Mucosa of descending colon (tissue), 3 donors: Measurements from ENCODE around the gene DMRTA2. TPM values are rescaled to one million over a fixed set of nuclear protein-coding genes. Genes with fewer than 3 reads are reported as not detected.

Source experiments
- ATAC-seq: fragments of 200-7000 bp; cut with Tn5 transposase; one replicate; pipeline ENCODE4 v1.9.1; 2020; ENCODE audit warnings: mild to moderate bottlenecking, moderate library complexity
- DNase-seq, 3 donors: peaks; one replicate each; pipeline ENCODE4 v3.0.0-alpha.2; 2020
- H3K36me3 ChIP-seq: fragments of 200-600 bp; one replicate; pipeline ENCODE4 v1.8.0; 2021; ENCODE audit warnings: low read depth, mild to moderate bottlenecking
- H3K4me1 ChIP-seq: fragments of 200-600 bp; one replicate; pipeline ENCODE4 v1.8.0; 2021; ENCODE audit warnings: low read depth, mild to moderate bottlenecking
- H3K4me3 ChIP-seq: fragments of 200-600 bp; one replicate; pipeline ENCODE4 v1.8.0; 2021; ENCODE audit warnings: mild to moderate bottlenecking
- H3K9me3 ChIP-seq: fragments of 200-600 bp; one replicate; pipeline ENCODE4 v1.8.0; 2021; ENCODE audit warnings: mild to moderate bottlenecking
- intact Hi-C, 2 donors: fragments of 100-400 bp; cut with DNase I in 1 of 2; cut with micrococcal nuclease in 1 of 2; formaldehyde crosslinking; loops; one replicate each; pipeline versions ENCODE4 v1.11.0 to v1.11.1; 2022; cut with DNase I, micrococcal nuclease
- total RNA-seq, 3 donors: library from RNA; stranded (reverse); fragmentation: NEBNext Ultra II Directional in 2 of 3; extraction: Animal tissue kit (Norgen Biotek cat#: 25700) in 2 of 3; gene quantifications; one replicate each; pipeline versions ENCODE4 v1.2.1 to v1.2.4, GENCODE V29; 2021 to 2023
- TF ChIP-seq, protein P1 (sequence below): fragments of 200-600 bp; IDR thresholded peaks from one replicate; pipeline ENCODE4 v1.8.0; 2022; ENCODE audit warnings: antibody characterized with exemption, mild to moderate bottlenecking
- donor health status: DM: no; HTN: no; CAD: no; lungs with moderate emphysema.
- donor health status: DM: no; HTN: no; CAD: no.
- donor health status: DM: no; HTN: yes; CAD: no.

DMRTA2 gene
- total RNA-seq, 3 donors from 2014 or later, result not detected

DNA sequence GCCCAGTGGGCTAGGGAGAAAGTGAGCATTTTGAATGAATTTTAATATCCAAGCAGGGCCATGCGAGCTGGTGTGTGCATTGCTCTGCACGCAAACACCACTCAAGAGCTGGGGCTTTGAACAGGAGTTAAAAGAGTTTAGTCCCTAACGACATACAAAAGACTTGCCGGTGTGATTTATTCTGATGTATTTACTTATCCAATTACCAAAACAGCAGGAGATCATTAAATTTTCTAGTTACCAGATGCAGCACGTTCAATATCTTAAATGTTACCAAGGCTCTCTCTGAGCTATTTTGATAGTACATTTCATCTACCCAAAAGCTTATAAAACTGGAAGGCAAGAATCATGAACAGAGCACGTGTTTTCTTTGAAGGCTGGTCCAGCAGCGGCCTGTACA is 30.0 kb upstream of the DMRTA2 start:
- Histone ChIP-seq H3K4me1 (no peaks in the 10 kb centered on the region), H3K9me3 (no peaks in the 10 kb centered on the region), H3K4me3 (no peak overlapping the region), H3K36me3 (no peaks in the 10 kb centered on the region)
- TF ChIP-seq, protein P1, sequence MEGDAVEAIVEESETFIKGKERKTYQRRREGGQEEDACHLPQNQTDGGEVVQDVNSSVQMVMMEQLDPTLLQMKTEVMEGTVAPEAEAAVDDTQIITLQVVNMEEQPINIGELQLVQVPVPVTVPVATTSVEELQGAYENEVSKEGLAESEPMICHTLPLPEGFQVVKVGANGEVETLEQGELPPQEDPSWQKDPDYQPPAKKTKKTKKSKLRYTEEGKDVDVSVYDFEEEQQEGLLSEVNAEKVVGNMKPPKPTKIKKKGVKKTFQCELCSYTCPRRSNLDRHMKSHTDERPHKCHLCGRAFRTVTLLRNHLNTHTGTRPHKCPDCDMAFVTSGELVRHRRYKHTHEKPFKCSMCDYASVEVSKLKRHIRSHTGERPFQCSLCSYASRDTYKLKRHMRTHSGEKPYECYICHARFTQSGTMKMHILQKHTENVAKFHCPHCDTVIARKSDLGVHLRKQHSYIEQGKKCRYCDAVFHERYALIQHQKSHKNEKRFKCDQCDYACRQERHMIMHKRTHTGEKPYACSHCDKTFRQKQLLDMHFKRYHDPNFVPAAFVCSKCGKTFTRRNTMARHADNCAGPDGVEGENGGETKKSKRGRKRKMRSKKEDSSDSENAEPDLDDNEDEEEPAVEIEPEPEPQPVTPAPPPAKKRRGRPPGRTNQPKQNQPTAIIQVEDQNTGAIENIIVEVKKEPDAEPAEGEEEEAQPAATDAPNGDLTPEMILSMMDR, result no peak
- intact Hi-C loops, result no loop called here
- ATAC-seq, result no peak
- no peak for DNase-seq

DNA sequence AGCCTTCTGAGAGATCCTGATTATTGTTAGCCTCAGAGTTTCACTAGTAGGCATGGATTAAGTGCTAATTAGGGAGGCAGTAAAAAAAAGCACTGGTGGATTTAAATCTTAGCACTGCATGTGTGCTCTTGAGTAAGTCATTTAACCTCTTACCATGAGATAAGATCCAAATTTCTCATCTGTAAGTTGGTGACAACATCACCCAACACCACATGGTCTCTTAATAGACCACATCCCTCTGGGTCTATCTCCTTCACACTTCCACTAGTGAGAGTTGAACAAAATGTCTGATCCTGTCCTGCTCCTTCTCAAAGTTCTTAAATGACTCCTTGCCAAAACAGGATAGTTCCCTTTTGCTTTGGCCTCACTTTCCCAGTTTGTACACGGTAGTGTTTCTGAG is 29.5 kb upstream of the DMRTA2 start:
- Histone ChIP-seq H3K36me3 (no peaks in the 10 kb centered on the region), H3K4me3 (no peak overlapping the region), H3K4me1 (no peaks in the 10 kb centered on the region), H3K9me3 (no peaks in the 10 kb centered on the region)
- ATAC-seq (no peak), DNase-seq (no peak)
- TF ChIP-seq, protein P1, result no peak
- intact Hi-C loops, result no loop called here

DNA sequence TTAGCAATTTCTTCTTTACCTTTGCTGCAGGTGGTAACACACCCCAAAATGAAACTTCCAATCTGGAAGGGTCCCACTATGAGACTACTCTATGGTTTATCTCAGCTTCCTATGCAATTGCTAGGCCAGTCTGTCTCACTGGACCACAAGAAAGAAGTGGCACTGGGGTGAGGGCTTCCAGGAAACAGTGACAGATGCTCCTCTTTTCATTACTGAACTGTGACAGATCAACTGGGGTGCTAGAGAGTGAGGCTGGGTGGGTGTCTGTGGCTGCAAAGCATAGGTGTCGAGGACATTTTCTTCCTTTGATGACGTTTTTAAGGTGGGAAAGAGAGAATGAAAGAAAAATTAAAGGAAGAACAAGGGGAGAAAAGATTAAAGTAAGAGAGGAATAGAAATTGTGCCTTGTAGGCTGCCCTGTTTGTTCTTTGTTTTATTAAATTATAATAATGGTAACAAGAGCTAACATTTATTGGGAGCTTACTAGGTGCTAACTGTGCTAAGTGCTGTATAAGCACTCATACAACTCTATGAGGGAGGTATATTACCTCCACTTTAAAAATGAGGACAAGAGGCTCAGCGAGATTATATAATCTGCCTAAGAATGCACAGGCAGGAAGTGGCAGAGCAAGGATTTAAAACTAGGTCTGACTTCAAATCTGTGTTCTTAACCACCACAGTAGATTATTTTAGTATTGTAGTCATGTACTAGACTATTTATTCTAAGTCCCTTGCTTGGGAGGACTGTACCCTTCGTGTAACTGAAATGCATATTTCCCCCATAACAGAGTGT is 27.8 kb upstream of the DMRTA2 start:
- ATAC-seq, result no peak

DNA sequence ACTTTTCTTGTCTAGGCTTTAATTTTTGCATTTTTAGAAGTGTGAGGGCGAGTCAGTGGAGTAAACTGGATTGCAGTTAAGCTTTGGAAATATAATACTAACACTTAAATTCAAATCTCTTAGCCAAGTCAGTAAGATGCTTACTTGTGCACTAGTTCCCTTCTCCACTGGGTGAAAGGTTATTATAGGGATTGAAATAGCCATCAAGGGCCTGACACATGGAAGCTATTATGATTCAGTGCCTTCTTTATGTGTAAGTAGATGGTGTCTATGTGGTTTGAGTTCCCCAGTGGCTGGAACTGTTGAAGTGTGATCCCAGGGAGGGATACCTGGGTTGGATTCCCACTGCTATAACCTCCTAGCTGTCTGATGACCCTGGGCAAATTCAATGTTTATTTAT is 24.7 kb upstream of the DMRTA2 start:
- no peaks in the 10 kb centered on the region for H3K9me3 ChIP-seq
- ATAC-seq (no peak), DNase-seq (no peak)
- intact Hi-C loops, result no loop called here
- no peak overlapping the region for H3K4me3 ChIP-seq
- TF ChIP-seq, protein P1, result no peak
- no peaks in the 10 kb centered on the region for H3K4me1 ChIP-seq
- no peaks in the 10 kb centered on the region for H3K36me3 ChIP-seq

More for the DNA sequence above, 27.8 kb upstream of the DMRTA2 start:
- no peaks in the 10 kb centered on the region for H3K9me3 ChIP-seq
- no peak for DNase-seq
- TF ChIP-seq, protein P1, result no peak
- H3K36me3 ChIP-seq, result no peaks in the 10 kb centered on the region
- H3K4me1 ChIP-seq, result no peaks in the 10 kb centered on the region
- H3K4me3 ChIP-seq, result no peak overlapping the region
- intact Hi-C loops, result no loop called here

DNA sequence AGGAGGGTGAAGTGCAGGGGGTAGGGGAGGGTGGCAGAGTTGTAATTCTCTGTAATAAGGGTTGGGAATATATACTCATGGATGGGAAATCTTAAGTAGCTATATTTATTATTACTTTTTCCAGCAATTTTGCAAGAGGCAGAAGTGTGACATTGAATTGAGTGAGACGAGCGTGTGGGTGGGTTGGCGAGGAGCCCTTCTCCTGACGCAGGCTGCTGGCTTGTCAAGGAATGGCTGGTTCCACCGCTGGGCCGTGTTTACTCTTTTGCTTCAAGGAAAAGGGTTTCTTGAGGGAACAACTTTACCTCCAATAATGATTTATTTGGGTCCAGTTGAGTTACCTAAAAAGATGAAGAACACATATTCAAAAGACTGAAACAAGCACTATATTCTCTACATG is 17.9 kb upstream of the DMRTA2 start:
- intact Hi-C loops, result no loop called here
- no peaks in the 10 kb centered on the region for H3K4me1 ChIP-seq
- no peaks in the 10 kb centered on the region for H3K9me3 ChIP-seq
- no peak for ATAC-seq
- no peaks in the 10 kb centered on the region for H3K36me3 ChIP-seq
- TF ChIP-seq, protein P1, result no peak
- DNase-seq, result no peak
- H3K4me3 ChIP-seq, result no peak overlapping the region
